NCI-H2081 treated with DMSO at 0.1 percent for 48 hours (cell line): ENCODE data around the gene SPAG9.

ENCODE experiments used
- DNase-seq: peaks from one replicate; lab custom pipeline; 2025; lab: John Stamatoyannopoulos, UW

The SPAG9 gene

DNA sequence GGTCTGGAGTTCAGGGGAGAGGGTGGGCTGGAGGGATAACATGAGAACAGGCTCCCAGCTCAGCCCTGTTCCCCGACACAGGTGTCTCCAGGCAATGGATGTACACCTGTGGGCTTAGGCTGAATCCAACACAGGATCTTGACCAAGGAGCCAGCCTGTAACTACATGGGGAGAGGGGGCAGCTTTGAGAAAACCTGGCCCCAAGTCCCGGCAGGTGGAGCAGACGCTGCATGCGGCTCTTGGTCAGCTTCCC lies 181.2 kb downstream of the SPAG9 start:
- no peak for DNase-seq

DNA sequence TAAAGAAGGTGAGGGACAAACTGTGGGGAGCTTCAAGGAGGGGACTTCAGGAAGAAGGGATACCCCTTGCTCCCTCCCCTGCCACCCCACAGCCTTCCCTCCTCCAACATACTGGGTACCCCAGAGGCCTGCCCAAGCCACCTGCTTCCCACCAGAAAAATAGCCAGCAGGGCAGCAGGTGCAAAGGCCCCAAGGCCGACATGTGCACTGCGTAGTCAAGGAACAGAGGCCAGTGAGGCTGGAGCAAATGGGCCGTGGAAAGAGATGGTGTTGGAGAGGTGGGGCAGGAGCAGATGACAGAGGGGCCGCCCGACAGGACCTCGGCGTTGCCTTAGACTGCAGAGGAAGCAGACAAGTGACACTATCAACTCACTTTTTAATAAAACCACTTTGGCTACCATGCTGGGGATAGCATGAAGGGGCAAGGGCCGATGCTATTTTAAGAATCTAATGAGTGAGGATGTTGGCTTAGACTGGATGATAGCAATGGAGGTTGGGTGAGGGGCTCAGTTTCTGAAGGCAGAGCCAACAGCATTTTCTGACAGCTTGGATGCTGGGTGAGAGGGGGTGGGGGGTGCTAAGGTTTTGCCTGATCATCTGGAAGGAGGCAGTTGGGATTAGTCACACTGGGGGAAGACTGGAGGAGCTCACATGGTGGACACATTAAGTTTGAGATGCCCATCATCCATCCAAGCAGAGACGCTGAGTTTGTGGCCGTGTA lies 181.7 kb downstream of the SPAG9 start:
- no peak for DNase-seq

DNA sequence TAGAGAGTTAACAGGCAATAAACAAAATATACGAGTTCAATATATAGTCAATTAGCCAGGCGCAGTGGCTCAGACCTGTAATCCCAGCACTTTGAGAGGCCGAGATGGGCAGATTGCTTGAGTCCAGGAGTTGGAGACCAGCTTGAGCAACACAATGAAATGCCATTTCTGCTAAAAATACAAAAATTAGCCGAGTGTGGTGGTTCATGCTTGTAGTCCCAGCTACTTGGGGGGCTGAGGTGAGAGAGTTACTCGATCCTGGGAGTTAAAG lies 184.7 kb downstream of the SPAG9 start:
- DNase-seq, result no peak

DNA sequence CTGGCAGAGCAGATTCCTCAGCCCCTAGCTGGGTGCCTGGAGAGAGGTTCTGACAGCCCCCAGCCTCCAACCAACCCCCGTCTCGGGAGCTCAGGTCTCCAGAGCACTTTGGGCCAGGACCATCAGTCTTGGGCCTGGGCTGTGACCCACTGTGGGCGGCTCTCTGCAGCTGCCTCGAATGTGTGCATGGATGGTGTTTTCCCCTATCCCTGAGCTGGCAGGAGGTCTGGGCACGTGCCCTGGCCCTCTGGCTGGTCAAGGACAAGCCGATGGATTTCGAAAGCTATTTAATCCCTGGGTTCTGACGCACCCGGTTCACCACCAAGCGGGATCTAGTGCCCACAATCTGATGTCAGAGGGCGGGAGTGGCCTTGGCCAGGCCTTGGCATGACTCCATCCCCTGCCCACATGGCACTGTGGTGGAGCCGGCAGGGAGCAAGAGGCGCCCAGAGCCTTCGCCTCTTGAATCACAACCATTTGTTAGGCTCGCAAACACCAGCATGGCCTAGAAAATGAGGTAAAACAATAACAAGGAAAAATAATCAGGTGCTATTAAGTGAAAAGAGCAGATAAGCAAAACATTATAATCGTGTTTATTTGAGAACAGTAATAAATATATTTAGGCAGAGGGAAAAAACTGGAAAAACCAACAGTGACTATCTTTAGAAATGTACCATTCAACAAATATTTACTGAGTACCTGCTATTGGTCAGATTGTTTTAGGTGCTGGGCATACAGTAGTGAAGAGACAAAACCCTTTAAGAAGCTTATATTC lies 185.3 kb downstream of the SPAG9 start:
- no peak for DNase-seq

DNA sequence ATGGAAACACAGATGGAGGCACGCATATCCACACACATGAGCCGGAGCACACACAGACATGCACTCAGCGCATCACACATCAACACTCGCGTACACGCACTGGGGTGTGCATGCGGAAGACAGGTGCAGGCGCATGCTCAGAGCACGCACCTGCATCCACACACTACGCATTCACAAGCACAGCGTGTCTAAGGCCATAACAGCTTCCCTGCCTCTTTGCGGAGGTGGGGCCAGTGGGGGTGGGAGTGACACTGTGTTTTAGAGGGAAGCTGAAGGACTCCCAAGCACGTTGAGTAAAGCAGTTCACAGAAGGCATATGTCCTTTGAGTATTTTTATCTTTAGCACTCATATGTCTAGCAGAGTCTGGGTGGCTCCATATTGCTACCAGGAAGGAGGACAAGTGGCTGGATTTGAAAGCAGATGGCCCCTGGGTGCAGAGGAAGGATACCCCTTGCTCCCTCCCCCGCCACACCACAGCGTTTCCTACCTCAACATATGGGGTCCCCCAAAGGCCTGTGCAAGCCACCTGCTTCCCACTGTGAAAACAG lies 185.9 kb downstream of the SPAG9 start:
- no peak for DNase-seq

DNA sequence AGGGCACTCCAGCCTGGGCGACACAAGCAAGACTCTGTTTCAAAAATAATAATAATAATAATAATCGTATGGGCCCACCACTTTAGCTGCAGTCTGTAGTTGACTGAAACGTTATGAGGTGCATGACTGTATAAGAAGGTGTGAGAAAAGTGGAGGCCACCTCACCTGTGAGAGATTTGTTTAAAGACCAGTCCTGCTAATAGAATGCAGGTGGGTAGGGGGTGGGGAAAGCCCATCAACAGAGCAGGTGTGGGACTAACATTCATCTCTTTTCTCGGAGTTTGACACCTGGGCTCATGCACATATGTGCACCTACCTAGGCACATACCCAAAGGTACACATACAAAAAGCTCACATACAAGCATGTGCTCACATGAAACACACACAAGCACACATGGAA lies 186.5 kb downstream of the SPAG9 start:
- no peak for DNase-seq

DNA sequence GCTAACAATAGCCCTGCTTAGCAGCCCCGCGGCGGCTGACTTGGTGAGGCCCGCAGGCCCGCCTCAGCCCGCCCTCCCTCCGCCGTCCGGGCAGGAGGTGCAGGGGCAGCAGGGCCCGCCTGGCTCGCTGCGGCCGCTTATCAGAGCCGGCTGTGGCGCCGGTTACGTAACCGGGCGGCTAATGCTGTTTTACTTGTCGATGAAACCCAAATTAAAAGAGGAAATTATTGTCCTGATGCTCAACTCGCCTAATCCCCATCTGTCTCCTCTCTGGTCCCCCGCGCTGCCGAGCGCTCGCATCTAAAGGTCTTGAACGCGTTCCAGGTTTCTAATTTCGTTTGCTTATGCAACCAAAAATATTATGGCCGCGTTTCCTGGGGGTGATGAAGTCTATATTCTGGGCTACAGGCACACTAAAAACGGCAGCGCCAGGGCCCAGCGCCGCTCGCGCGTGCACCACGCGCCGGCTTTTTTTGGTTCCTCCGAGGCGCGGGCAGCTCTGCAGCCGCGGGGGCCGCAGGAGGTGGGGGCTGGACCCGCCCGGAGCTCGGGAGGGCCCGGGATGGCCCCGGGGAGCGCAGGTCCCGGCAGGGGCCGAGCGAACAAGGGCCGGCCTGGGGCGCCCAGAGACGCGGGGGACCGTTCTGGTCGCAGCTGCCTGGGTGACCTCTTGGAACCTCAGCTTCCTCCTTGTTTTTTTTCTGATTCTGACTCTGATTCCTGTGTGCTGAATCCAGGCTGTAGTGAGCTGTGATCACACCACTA lies 189.3 kb downstream of the SPAG9 start:
- DNase-seq, result peak; percentile 71

DNA sequence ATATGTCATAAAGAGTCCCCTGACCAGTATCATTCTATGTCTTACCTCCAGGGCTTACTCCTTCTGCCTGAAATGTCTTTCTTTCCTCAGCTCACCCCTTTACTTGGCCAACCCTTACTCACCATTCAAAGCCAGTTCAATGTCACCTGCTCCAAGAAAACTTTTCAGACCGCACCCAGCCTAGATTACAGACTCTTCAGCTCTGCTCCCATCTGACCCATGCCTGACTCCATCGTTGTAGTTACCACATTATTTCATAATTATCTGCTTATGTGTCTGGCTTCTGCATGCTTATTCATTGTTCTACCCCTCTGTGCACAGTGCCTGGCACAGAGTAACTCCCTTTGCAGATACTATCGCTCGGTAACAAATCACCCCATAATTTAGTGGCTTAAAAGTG lies 192.0 kb downstream of the SPAG9 start:
- DNase-seq, result no peak

DNA sequence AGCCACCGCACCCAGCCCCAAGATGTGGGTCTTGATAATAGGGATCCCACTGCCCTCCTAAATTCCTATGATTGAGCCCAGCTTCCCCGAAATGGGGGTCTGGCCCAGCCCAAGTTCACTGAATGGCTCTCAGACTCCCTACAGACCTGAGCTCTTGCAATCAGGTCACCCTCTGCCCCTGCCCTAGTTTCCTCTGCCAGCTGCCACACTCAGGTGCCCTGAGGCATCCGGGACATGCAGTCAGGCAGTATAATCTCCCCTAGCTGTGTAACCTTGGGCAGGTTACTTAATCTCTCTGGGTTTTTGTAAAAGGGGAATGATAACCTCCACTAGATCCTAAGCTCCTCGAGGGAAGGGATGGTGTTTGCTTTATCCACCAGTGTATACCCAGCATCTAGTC lies 193.4 kb downstream of the SPAG9 start:
- no peak for DNase-seq

DNA sequence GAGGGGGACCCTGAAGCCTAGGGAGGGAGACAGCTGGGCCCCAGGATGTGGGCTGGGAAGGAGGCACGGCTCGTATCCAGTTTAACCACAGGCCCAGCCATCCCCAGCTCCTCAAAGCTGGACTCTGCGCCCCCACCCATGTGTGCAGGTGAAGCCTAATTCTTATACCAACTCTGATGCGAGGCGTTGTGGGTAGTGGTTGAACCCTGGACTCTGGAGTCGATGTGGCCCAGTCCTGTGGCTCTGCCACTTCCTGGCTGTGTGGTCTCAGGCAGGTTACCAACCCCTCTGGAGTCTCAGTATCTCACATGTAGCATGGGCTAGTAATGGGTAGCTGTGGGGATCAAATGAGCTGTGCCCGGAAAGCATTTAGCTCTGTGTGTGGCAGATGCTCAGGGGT lies 194.1 kb downstream of the SPAG9 start:
- DNase-seq, result no peak

DNA sequence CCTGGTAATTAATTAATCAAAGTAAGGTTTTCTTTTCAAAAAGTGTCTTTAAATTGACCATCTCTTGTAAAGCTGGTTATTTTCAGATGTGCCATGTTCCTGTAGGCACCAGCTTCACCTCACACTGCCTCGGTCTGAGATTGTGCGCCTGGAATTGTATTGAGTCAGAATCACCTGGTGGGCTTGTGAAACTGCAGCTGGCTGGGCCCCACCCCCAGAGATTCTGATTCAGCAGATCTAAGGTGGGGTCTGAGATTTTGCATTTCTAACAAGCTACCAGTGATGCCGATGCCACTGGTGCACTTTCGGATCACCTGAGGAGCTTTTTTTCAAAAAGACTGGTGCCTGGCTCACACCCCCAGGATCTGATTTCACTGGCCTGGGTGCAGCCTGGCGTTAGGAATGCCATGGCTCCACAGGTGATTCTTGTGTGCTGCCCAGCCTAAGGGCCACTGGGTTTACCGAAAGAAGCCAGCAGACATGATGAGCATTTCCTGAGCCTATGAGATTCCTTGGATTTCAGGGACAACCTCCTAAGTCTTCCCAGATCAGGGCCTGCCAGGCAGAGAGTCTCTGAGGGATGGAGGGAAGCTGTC lies 195.3 kb downstream of the SPAG9 start:
- no peak for DNase-seq

DNA sequence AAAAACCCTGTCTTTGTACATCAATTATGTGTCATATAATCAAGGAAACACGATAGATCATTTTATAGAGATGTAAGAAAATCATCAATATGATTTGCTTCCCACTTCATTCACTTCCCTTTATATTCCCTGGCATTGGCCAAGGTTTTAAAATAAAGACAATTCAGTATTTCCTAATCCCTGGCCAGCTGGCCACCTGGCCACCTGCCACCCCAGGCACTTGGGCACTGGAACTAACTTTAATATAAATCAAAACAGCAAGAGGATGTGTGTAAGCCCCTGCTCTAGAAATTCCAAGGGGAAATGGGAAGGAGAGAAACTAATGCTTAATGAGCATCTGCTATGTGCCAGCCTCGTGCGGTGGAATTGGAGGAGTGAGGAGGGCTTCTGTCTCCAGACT lies 195.9 kb downstream of the SPAG9 start:
- no peak for DNase-seq

DNA sequence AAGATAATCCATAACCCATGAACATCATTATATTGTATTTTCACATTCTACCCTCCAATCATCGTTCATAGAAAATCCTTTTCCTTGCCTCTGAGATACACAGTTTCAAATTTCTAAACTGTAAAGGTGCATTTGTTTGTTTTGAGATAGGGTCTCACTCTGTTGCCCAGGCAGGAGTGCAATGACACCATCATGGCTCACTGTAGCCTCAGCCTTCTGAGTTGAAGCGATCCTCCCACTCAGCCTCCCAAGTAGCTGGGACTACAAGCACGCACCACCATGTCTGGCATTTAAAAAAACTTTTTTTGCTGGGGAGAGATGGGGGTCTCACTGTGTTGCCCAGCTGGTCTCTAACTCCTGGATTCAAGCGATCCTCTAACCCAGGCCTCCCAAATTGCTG lies 196.4 kb downstream of the SPAG9 start:
- no peak for DNase-seq

DNA sequence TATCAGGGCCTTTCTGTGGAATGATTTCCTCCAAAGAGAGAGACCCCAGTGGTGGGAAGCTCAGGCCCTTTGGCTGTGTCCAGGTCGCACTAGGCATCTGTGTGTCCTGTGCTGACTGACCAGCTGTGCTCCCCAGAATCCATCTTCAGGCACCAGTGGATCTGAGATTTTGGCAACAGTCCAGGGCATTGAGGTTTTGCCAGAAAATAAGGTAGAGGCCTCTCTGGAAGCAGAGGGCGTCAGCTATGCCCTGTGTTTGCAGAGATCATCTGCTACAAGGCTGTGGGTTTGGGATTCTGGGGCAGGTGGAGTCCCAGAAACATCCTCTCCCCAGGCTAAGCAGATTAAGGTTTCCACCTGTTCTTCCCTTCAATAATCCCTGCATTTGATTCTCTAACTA lies 197.1 kb downstream of the SPAG9 start:
- DNase-seq, result no peak

DNA sequence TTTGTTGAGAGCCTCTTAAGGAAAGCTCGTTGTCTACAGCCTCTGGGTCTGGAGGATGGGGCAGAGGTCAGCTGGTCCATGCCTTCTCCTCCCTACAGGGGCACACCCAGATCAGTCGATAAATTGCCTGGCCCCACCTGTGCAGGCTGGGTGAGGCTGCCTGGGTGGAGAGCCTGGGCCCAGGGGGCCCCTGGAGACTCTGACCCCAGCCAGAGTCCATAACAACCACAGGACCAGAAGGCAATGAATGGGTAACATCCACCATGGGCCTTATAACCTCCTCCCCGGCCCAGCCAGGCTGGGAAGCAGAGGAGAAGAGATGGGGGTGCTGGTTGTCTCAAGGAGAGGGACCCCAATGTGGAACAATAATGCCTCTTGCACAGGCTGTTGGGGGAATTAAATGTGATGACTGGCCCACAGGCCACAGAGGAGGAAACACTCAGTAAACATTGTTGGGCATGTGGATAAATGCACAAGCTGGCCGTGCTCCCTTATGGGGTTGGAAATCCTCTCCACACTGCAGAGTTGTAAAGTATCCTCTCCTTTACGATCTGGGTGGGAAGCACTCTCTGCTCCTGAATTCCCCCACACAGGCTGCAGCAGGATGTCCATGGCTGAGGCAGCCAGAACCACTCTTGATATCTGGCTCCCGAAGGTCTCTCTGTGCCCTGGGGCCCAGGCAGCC lies 197.8 kb downstream of the SPAG9 start:
- DNase-seq, result no peak

DNA sequence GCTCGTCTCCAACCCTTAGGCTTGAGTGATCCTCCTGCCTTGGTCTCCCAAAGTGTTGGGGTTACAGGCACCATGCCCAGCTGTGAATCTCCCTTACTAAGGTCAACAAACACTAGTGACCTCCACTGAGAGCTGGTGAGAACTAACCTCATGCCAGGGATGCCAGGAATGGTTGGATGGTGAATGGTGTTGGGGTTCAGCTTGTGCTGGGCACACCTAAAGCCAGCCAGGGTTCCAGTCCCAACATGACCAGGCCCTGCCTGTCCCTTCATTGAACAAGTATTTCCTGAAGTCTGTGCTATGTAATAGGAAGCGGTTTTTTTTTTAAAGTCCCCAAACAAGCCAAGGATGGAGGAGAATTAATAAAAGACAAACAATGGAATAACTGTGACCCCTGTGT lies 198.6 kb downstream of the SPAG9 start:
- DNase-seq, result no peak

DNA sequence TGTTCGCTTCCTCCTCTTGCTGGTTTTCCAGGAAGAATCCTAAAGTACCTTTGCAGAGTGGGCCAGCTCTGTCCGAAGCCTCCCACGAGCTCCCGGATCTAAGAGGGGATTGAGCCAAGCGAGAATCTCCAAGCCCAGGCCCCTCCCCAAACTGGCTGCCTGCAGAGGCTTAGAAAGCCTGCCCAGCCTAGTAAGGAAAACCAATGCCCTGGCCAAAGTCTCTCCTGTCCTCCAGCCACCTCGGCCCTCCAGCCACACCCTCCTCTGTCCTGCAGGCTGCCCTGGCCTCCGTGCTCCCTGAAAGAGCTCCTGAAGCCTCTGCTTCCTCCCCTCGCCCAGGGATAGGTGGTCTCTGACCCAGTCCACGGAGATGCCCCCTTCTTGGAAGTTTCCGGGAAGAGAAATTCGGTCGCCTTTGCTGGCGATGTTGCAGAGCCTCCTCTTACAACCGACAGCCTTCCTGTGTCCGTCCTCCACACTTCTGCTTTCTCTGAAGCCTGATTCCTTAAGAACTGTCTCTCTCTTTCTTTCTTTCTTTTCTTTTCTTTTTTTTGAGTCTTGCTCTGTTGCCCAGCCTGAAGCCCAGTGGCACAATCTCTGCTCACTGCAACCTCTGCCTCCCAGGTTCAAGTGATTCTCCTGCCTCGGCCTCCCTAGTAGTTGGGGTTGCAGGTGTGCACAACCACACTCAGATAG lies 199.6 kb downstream of the SPAG9 start:
- DNase-seq, result no peak

DNA sequence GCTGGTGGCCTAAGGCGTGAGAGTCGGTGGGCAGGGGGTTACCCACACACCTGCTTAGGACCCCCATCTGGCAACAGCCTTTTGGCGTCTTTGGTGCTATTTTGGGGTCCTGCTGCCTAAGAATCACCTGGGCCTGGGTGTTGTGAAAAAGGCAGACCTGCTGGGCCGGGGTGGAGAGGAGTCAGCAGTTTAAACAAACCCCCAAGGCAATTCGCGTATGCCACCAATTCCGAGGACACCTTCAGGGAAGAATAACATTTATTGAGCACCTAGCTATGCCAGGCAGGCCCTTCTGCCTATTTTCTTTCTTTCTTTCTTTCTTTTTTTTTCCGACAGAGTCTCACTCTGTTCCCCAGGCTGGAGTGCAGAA lies 200.6 kb downstream of the SPAG9 start:
- DNase-seq, result peak; percentile 80

DNA sequence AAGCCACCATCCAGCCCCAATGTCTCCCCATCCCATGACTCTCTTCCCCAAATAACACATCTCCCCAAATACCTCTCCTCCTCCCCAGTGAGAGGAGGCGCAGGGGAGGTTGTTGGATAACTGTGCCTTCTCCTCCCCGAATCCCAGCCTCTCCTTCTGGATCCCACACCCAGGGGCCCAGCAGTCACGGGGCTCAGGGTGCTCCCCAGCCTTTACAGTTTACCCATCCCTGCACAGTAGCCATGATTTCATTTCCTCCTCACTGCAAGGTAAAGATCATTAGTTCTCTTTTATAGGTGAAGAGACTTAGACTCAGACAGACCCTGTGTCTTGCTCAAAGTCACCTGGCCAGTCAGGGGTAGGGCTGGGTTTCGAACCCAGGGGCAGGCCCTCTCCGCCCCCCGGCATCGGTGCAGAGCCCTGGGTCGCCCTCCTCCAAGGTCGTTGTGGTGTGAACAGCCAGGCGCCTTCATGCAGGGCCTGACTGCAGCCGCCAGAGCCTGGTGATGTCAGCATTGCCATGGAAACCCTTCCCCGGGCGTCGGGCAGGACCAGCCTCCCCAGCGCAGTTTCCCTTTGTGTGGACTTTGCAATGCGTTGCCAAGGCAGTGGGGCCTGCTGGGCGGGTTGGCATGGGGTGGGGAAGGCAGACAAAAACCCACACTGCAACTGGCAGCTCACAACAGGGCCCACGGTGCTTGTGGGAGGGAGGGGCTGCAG lies 201.2 kb downstream of the SPAG9 start:
- DNase-seq, result peak; percentile 97

DNA sequence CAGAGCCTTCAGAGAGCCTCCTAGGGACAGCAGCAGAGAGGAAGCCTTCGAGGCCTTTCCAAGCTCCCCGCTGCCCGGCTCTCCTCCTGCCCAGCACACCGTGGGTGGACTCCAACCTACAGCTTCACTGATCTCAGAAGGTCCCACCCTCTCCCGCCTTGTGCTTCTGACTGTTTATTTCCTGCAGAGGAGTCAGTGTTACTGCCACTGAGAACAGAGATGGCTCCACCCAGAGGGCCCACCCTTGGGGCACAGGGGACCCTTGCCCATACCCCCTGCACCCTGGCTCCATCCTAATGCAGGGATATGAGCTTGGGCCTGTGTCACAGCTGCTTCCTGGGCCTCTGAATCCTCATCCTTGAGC lies 201.8 kb downstream of the SPAG9 start:
- DNase-seq, result no peak
